Neural progenitor cell (in vitro differentiated cells): ENCODE results near the gene FOXRED1.

Source experiments
- CTCF ChIP-seq: fragments of 200-600 bp; sonication (generic); IDR thresholded peaks from 2 replicates; pipeline ENCODE4 v1.5.1; 2017; ENCODE audit warnings: antibody characterized with exemption, mild to moderate bottlenecking
- EZH2 ChIP-seq: fragments of 200-600 bp; sonication (generic); IDR thresholded peaks from 2 replicates; pipeline ENCODE4 v1.6.1; 2017; ENCODE audit warnings: antibody characterized with exemption, mild to moderate bottlenecking, moderate library complexity

GRCh38 chr11:126312961-126313360 lies 44.0 kb downstream of the FOXRED1 start:
- TF ChIP-seq CTCF (no peak), EZH2 (no peak)
